HT-29 (cell line): ENCODE measurements around the gene POP4. TPM values are rescaled to one million over a fixed set of nuclear protein-coding genes. Genes with fewer than 3 reads are reported as not detected.
A peak's percentile ranks its signal among the peaks of the same experiment; 100 is the strongest.

Source experiments
- DNase-seq: peaks from one replicate; pipeline ENCODE4 v3.0.0-alpha.2; 2015; ENCODE audit warnings: low spot score
- total RNA-seq: library from RNA; depleted of rRNA; stranded (reverse); fragments of >200 nt; shearing (Covaris generic); gene quantifications from 2 replicates; pipeline ENCODE4 v1.2.3, GENCODE V29; 2014; rRNA removed

Gene POP4
- total RNA-seq, 1 experiment from 2014 or later = 139 TPM

DNA sequence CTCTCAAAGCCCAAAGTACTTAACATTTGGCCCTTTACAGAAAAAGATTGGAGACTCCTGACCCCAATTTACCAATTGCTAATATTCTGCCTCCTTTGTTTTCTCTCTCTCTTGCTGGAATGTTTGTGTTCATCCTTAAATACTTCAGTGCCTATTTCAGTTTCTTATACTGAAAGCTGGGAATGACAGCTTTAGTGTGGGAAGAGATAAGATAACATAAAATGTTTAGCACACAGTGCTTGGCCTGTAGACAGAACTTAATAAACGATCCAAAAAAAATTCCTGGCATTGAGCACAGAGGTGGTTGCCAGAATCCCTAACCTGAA lies 56.2 kb downstream of the POP4 start:
- no peak for DNase-seq

DNA sequence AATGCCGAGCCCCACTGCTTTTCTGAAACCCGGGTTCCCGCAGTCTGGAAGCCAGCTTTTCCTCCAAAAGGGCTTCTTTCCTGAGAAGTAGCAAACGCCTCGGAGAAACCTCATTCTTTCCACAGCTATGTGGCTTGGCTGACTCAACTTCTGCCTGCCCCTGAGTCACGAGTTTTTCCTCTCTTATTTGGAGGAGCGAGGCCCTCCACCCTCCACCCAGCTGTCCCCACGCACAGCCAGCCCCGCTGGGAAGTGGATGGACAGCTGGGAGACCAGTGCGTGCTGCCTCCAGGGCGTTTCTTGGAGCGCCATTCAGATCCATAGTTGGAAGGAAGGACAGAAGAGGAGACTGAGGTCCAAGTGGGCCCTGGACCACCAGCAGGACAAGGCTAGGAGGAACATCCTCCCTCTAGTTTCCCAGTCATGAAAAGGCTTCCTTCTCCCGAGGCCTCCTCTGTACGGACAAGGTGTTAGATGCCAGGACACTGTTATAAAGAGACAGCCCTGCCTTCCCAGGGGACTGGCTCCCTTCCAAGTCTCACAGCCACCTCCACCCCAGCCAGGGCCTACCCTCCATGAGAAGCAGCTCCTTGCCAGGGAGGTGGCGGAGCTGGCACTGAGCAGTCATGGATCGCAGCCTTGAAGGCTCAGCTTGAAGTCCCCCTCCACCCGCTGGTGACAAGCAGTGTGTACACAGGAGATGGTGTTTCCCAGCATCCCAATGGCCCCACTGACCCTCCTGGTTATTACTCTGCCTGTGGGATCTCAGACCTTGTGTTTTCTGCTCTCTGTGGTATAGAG lies 56.7 kb downstream of the POP4 start:
- peak; percentile 26 for DNase-seq

DNA sequence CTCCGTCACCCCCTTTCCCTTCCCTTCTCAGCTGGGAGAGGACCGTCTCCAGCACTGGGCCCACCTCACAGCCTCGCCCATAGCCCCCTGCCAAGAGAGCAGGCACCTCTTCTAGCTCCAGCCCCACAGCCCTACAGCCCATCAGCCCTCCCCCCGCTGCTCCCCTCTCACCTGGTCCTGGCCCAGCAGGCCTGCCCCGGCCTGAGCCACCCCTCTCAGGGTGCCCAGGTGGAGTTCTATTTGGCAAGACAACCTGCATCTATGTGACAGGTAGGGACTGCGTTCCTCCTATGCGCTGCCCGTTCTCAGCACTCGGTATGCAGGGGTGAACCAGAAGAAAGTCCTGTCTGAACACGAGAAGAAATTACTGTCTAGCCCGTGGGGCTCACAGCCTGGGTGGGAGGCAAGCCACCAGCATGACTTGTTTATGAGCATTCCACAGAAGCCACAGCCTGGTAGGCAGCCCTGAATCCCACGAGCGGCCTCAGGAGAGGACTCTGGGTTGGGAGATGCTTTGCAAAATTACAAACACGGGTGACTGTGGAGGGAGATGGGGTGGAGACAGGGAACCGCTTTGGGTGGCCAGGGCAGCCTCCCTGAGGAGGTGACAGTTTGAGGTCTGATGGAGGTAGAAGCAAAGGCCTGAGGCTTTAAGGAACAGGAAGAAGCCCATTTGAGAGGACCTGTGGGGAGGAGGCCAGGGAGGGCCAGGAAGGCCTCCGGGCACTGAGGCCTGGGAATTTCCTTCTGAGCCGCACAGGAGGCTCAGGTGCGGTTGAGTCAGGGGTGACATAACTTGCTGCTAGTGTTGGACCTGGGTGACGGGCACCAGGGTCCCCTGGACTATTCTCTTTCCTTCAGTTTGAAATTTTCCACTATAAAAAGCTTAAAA lies 58.0 kb downstream of the POP4 start:
- no peak for DNase-seq

DNA sequence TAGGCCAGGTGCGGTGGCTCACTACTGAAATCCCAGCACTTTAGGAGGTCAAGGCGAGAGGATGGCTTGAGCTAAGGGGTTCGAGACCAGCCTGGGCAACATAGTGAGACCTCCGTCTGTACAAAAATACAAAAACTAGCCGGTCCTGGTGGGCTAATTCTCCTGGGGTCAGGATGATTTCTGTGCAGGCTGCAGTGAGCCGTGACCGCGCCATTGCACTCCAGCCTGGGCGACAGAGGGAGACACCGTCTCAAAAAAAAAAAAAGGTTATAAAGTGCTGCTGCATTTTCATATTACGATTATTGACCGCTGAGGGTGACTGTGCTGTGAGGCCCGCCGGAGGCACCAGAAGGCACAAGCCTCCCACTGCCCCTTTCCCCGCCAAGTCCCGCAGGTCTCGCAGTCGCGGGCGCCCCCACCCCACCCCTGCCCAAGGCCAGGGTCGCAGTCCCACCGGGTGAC lies 58.7 kb downstream of the POP4 start:
- no peak for DNase-seq

DNA sequence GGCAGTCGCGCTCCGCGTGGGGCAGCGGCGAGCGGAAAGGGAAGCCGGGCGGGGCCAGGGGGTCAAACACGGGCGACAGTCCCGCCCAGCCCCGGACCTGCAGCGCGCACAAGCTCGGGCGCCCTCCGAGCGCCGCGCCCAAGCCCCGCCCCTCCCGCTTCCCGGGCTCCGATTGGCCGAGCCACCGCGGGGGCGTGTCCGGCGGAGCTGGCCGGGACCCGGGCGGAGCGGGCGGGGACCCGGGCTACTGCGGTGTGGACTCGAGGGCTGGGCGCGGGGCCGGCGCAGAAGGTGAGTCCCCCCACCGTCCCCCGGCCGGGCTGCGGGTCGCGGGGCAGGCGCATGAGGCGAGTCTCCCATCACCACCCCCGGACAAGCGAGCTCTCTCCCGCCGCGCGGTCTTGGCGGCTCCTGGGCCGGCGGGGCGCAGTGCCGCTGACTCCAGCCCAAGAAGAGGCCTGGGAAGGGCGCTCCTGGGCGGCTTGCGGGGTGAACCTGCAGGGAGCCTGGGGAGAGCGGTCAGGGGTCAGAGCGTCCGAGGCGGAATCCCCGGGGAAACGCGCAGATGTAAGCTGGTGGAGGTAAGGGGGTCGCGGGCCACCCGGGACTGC lies 59.2 kb downstream of the POP4 start, which contains the start of gene PLEKHF1:
TSS of gene PLEKHF1 (plus strand) at position 247 of the 611 bp plus-strand sequence. CDS start 8,379 bp downstream, outside the sequence.
- DNase-seq = peak; percentile 64

DNA sequence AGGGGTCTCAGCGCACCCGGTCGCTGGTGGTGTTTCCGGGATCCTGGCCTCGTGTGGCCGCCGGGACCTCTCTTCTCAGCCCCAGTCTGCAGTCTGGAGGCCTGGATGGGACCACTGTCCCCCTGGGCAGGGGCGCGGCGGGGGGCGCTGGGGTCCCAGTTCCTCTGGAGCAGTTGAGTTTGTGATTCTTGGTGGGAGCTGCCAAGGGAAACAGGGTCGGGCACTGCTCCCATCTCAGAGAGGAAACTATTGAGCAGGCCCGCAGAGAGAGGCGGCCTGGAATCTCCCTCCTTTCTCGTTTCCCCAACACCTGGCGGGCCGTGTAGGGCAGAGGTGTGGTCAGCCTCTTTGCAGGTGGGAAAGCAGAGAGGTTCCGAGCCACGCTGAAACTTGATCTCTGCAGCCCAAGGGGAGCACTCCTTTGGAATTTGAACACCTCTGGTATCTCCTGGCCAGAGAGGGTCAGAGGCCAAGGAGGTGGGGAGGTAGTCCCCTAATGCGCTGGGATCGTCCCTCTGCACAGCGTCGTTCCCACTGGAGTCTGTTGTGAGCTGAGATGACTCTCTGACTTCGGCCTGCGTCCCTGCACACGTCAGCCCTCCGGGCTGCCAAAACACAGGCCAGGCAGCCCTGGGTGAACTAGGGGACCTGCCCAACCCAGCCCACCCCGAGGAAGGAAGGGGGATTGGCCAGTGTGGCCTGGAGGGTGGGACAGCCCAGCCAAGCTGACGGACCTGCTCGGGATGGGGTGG lies 59.9 kb downstream of the POP4 start:
- DNase-seq = peak; percentile 22

Other genes starting within 250 kb of the POP4 start
- gene VSTM2B, start 80.3 kb upstream of the POP4 start, total RNA-seq = not detected in 2 replicates
- gene PLEKHF1, start 59.2 kb downstream of the POP4 start, total RNA-seq = 1.1 and 1.2 TPM in 2 replicates
- gene C19orf12, start 109.0 kb downstream of the POP4 start, total RNA-seq = 22.4 and 24.5 TPM in 2 replicates
- 20.1 and 29.1 TPM in 2 replicates for gene CCNE1, start 205.7 kb downstream of the POP4 start, total RNA-seq